ENCODE measurements around the gene ST6GALNAC4.

DNA sequence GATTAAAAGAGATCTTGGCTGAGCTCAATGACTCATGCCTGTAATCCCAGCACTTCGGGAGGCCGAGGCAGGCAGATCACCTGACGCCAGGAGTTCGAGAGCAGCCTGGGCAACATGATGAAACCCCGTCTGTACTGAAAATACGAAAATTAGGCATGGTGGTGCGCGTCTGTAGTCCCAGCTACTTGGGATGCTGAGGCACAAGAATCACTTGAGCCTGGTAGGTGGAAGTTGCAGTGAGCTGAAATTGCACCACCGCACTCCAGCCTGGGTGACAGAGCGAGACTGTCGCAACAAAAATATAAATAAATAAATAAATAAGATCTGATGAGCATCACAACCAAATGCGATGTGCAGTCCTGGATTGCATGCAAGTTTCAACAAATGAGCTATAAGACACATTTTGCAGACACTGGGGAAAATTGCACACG lies 53.6 kb downstream of the ST6GALNAC4 start:
- no peak for TF ChIP-seq CTCF (IDR thresholded peaks at IDR 0.05)
- TF ChIP-seq TCF12 (IDR thresholded peaks at IDR 0.05): no peak
- no peak for TF ChIP-seq FOXJ3 (CRISPR knock-in tag; IDR thresholded peaks at IDR 0.05)
- no peak for TF ChIP-seq POLR2AphosphoS5 (IDR thresholded peaks at IDR 0.05; ENCODE audit: low read depth, low read length)
- no peak for TF ChIP-seq EZH2phosphoT487 (IDR thresholded peaks at IDR 0.05; ENCODE audit: borderline replicate concordance, low read depth)
